Measurements from ENCODE around the gene MSI2.

Gene MSI2

GRCh38 chr17:57342963-57343589 is 86.8 kb downstream of the MSI2 start:
- DNase-seq (ENCODE audit: low read depth in 2 of 2), result no peak

GRCh38 chr17:57343717-57344116 is 87.4 kb downstream of the MSI2 start:
- DNase-seq (ENCODE audit: low read depth in 2 of 2), result no peak

GRCh38 chr17:57344261-57344660 is 87.9 kb downstream of the MSI2 start:
- no peak for DNase-seq (ENCODE audit: low read depth in 2 of 2)

- DNase-seq (ENCODE audit: low read depth in 2 of 2), result no peak
Measured at GRCh38 chr17:57349541-57350247, 93.4 kb downstream of the MSI2 start.

- DNase-seq (ENCODE audit: low read depth in 2 of 2), result no peak
Measured at GRCh38 chr17:57350266-57350665, 93.9 kb downstream of the MSI2 start.

- no peak for DNase-seq (ENCODE audit: low read depth in 2 of 2)
Measured at GRCh38 chr17:57352665-57353175, 96.4 kb downstream of the MSI2 start.

- no peak for DNase-seq (ENCODE audit: low read depth in 2 of 2)
Measured at GRCh38 chr17:57354673-57355072, 98.3 kb downstream of the MSI2 start.

GRCh38 chr17:57355090-57355859 is 99.0 kb downstream of the MSI2 start:
- no peak for DNase-seq (ENCODE audit: low read depth in 2 of 2)

GRCh38 chr17:57356153-57356718 is 99.9 kb downstream of the MSI2 start:
- DNase-seq (ENCODE audit: low read depth in 2 of 2), result no peak

GRCh38 chr17:57356719-57357391 is 100.5 kb downstream of the MSI2 start:
- no peak for DNase-seq (ENCODE audit: low read depth in 2 of 2)

GRCh38 chr17:57357392-57357784 is 101.1 kb downstream of the MSI2 start:
- DNase-seq (ENCODE audit: low read depth in 2 of 2), result no peak

- no peak for DNase-seq (ENCODE audit: low read depth in 2 of 2)
Measured at GRCh38 chr17:57357830-57358430, 101.6 kb downstream of the MSI2 start.

- no peak for DNase-seq (ENCODE audit: low read depth in 2 of 2)
Measured at GRCh38 chr17:57360266-57360665, 103.9 kb downstream of the MSI2 start.

GRCh38 chr17:57362797-57363556 is 106.7 kb downstream of the MSI2 start:
- no peak for DNase-seq (ENCODE audit: low read depth in 2 of 2)

- no peak for DNase-seq (ENCODE audit: low read depth in 2 of 2)
Measured at GRCh38 chr17:57363580-57363979, 107.3 kb downstream of the MSI2 start.

GRCh38 chr17:57363998-57364643 is 107.8 kb downstream of the MSI2 start:
- no peak for DNase-seq (ENCODE audit: low read depth in 2 of 2)

- DNase-seq (ENCODE audit: low read depth in 2 of 2), result no peak
Measured at GRCh38 chr17:57365420-57365819, 109.1 kb downstream of the MSI2 start.

GRCh38 chr17:57366177-57366557 is 109.8 kb downstream of the MSI2 start:
- no peak for DNase-seq (ENCODE audit: low read depth in 2 of 2)

- no peak for DNase-seq (ENCODE audit: low read depth in 2 of 2)
Measured at GRCh38 chr17:57366558-57367351, 110.4 kb downstream of the MSI2 start.
